ENCODE data around the gene AIFM2. TPM values are rescaled to one million over a fixed set of nuclear protein-coding genes. Genes with fewer than 3 reads are reported as not detected.
"Not testable (repeated sequence)": the region's sequence is repeated elsewhere in the genome, so short reads cannot be mapped to it uniquely, and the experiment has no call there.

The AIFM2 gene
- total RNA-seq (ENCODE audit: low replicate concordance), result 5.8 and 8.9 TPM in 2 replicates
- long read RNA-seq, transcript AIFM2-204 (9 exons, 3,247 nt), result minor isoform, 5 of 29 reads
- long read RNA-seq, transcript AIFM2-201 (9 exons, 3,243 nt), result major isoform, 16 of 29 reads
- long read RNA-seq, partial matches to known transcripts, result 1 of 29 reads
- long read RNA-seq, other reads (novel, unspliced or antisense), result 7 of 29 reads

DNA sequence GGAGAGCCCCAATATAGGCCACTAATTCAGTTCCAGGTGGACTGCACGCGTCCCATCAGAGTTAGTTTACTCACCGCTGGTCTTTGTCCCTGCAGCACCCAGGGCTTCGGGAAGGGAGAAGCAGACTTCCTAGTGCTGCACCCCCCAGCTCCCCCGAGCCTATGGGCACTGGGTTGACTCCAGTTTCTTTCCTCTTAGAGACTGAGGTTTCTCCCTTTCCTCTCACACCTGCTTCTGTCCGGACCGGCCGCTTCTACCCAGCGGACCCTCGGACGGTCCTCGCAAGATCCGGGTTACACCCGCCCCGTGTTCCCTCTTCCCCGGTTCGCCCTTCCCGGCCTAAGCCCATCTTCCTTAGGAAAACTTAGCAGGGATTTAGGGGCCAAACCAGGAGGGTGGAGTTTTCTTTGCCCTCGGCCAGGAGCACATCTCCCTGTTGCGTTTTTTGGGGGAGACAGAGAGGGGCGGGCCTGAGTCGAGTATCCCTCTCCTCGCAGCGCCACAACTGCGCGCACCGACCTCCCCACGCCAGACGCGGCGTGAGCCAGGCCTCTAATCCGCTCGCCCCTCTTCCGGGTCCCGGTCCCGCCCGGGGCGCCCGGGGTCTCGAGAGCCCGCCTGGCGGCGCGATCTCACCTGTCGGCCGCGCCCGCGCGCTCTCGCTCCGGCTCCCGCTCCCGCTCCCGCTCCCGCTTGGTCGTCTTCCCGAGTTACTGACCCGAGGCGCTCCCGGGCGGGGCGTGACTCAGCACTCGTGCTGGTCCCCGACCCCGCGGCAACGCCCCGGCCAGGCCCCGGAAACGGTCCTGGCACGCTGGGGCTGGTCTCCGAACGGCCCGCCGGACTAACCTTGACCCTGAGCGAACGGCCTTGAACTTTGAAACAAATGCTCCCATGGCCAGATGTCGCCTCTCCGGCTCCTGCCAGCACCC is at the start of gene AIFM2:
Gene AIFM2, minus strand, starts transcription at position 728 of the 932 bp plus-strand sequence. CDS start 8,741 bp downstream, outside the sequence.
- TF ChIP-seq, protein P1, sequence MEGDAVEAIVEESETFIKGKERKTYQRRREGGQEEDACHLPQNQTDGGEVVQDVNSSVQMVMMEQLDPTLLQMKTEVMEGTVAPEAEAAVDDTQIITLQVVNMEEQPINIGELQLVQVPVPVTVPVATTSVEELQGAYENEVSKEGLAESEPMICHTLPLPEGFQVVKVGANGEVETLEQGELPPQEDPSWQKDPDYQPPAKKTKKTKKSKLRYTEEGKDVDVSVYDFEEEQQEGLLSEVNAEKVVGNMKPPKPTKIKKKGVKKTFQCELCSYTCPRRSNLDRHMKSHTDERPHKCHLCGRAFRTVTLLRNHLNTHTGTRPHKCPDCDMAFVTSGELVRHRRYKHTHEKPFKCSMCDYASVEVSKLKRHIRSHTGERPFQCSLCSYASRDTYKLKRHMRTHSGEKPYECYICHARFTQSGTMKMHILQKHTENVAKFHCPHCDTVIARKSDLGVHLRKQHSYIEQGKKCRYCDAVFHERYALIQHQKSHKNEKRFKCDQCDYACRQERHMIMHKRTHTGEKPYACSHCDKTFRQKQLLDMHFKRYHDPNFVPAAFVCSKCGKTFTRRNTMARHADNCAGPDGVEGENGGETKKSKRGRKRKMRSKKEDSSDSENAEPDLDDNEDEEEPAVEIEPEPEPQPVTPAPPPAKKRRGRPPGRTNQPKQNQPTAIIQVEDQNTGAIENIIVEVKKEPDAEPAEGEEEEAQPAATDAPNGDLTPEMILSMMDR (conservative IDR thresholded peaks at IDR 0.05), result no peak
- peaks cover 15% of the 10 kb centered on the region for H3K4me1 Mint-ChIP-seq (ENCODE audit: unreplicated experiment)
- H3K27me3 Mint-ChIP-seq, result peaks cover 13% of the 10 kb centered on the region

GRCh38 chr10:70179209-70179608 is 46.6 kb upstream of the AIFM2 start:
- H3K27ac Mint-ChIP-seq; H3K36me3 Mint-ChIP-seq; H3K4me3 Mint-ChIP-seq; H3K9me3 Mint-ChIP-seq; DNase-seq (ENCODE audit: extremely low spot score, unreplicated experiment); H3K4me1 Mint-ChIP-seq (ENCODE audit: unreplicated experiment): not testable (repeated sequence)
- peaks cover 26% of the 10 kb centered on the region for H3K27me3 Mint-ChIP-seq

More for the DNA sequence above, at the start of gene AIFM2:
- Mint-ChIP-seq H3K27ac (peak within 1 kb of the TSS; percentile 91), H3K9me3 (no peaks in the 10 kb centered on the region), H3K4me3 (peak within 1 kb of the TSS; percentile 91), H3K36me3 (peaks cover 11% of the 10 kb centered on the region)
- no peak for DNase-seq (ENCODE audit: extremely low spot score, unreplicated experiment)

- peaks cover 4% of the 10 kb centered on the region for H3K9me3 Mint-ChIP-seq
- no peak overlapping the region for H3K27ac Mint-ChIP-seq
- no peaks in the 10 kb centered on the region for H3K36me3 Mint-ChIP-seq
- TF ChIP-seq, protein P1 (conservative IDR thresholded peaks at IDR 0.05), result no peak
- H3K4me1 Mint-ChIP-seq (ENCODE audit: unreplicated experiment), result peaks cover 4% of the 10 kb centered on the region
- H3K4me3 Mint-ChIP-seq, result no peak overlapping the region
- H3K27me3 Mint-ChIP-seq, result peaks cover 18% of the 10 kb centered on the region
- DNase-seq (ENCODE audit: extremely low spot score, unreplicated experiment), result no peak
These were observed 45.6 kb upstream of the AIFM2 start for GRCh38 chr10:70178139-70178725.

- Mint-ChIP-seq H3K27me3 (peaks cover 11% of the 10 kb centered on the region), H3K4me3 (no peak overlapping the region), H3K36me3 (no peaks in the 10 kb centered on the region), H3K4me1 (ENCODE audit: unreplicated experiment) (peaks cover 4% of the 10 kb centered on the region), H3K9me3 (peaks cover 4% of the 10 kb centered on the region), H3K27ac (no peak overlapping the region)
- TF ChIP-seq, protein P1 (conservative IDR thresholded peaks at IDR 0.05), result no peak
- no peak for DNase-seq (ENCODE audit: extremely low spot score, unreplicated experiment)
These were observed 43.8 kb upstream of the AIFM2 start for GRCh38 chr10:70176441-70176840.

- H3K9me3 Mint-ChIP-seq, result peaks cover 4% of the 10 kb centered on the region
- DNase-seq (ENCODE audit: extremely low spot score, unreplicated experiment), result no peak
- H3K4me3 Mint-ChIP-seq, result no peak overlapping the region
- H3K27ac Mint-ChIP-seq, result no peak overlapping the region
- TF ChIP-seq, protein P1 (conservative IDR thresholded peaks at IDR 0.05), result no peak
- H3K4me1 Mint-ChIP-seq (ENCODE audit: unreplicated experiment), result peaks cover 4% of the 10 kb centered on the region
- peaks cover 3% of the 10 kb centered on the region for H3K27me3 Mint-ChIP-seq
- no peaks in the 10 kb centered on the region for H3K36me3 Mint-ChIP-seq
These were observed 42.9 kb upstream of the AIFM2 start for GRCh38 chr10:70175516-70175915.

All from type B pancreatic cell (in vitro differentiated cells).